Ovary (tissue), 9 donors: ENCODE results near the gene TVP23C. TPM values are rescaled to one million over a fixed set of nuclear protein-coding genes. Genes with fewer than 3 reads are reported as not detected.

ENCODE experiments used
- DNase-seq, 5 donors: peaks; one replicate each; pipeline ENCODE4 v3.0.0-alpha.2; 2019 to 2020
- H3K27ac ChIP-seq, 2 donors: fragments of 200-600 bp; one replicate each; pipeline versions ENCODE4 v1.5.1 to v1.8.0; 2019 to 2022
- H3K27me3 ChIP-seq: fragments of 200-600 bp; one replicate; pipeline ENCODE4 v1.8.0; 2022
- H3K36me3 ChIP-seq: fragments of 200-600 bp; sonication (generic); one replicate; pipeline ENCODE4 v1.5.1; 2019
- H3K4me1 ChIP-seq: one replicate; pipeline ENCODE4 v1.8.1; 2013; ENCODE audit warnings: mild to moderate bottlenecking, moderate library complexity; ENCODE audit not compliant: insufficient read depth
- H3K4me3 ChIP-seq: fragments of 200-600 bp; sonication (generic); one replicate; pipeline ENCODE4 v1.5.1; 2017
- H3K9me3 ChIP-seq, 2 donors: fragments of 200-600 bp in 1 of 2; sonication (generic) in 1 of 2; one replicate each; pipeline versions ENCODE4 v1.5.1 to v1.8.1; 2013 to 2019; ENCODE audit warnings: mild to moderate bottlenecking in 1 of 2, moderate library complexity in 1 of 2
- CTCF ChIP-seq, 3 donors: fragments of 450-650 bp in 2 of 3; fragments of 200-600 bp in 1 of 3; IDR thresholded peaks; one replicate each; pipeline versions ENCODE4 v1.5.1 to v1.8.0; 2016 to 2022; ENCODE audit warnings: antibody characterized with exemption in 3 of 3, mild to moderate bottlenecking in 1 of 3
- EP300 ChIP-seq: sonication (generic); formaldehyde crosslinking; IDR thresholded peaks from one replicate; pipeline ENCODE4 v1.6.1; 2017; ENCODE audit warnings: antibody characterized with exemption
- POLR2A ChIP-seq: fragments of 450-650 bp; IDR thresholded peaks from one replicate; pipeline ENCODE4 v1.6.1; 2017; ENCODE audit warnings: antibody characterized with exemption, mild to moderate bottlenecking, moderate library complexity
- WGBS, 3 donors: extraction: QIAGEN DNeasy Blood & Tissue Kit in 1 of 3; methylation state at CpG; one replicate each; pipeline versions ENCODE4 v1.1.5 to v1.1.7; 2013 to 2017; 5-methylcytosine and 5-hydroxymethylcytosine counted together
- intact Hi-C, 4 donors: fragments of 100-400 bp; cut with DNase I; formaldehyde crosslinking; loops; one replicate each; pipeline versions ENCODE4 v1.11.0 to v1.15.1; 2022 to 2023
- polyA plus RNA-seq, 2 donors: library from polyadenylated mRNA; stranded (reverse); fragments of 200-250 nt in 1 of 2; fragments of 350-450 nt in 1 of 2; fragmentation: Illumina TruSeq in 1 of 2; extraction: RNeasy Lipid Tissue Mini Kit (QIAGEN cat#74804) in 1 of 2; gene quantifications; one replicate each; pipeline ENCODE4 v1.2.3, GENCODE V29; 2013 to 2014
- total RNA-seq, 7 donors: library from RNA; depleted of rRNA in 2 of 7; stranded (reverse); fragments of >200 nt in 2 of 7; fragmentation: NEBNext Ultra II Directional in 3 of 7; extraction: Animal tissue kit (Norgen Biotek cat#: 25700) in 3 of 7; gene quantifications; one replicate each; pipeline versions ENCODE4 v1.1.0 to v1.2.4, GENCODE V29; 2016 to 2023
- donor health status: DM: no; HTN: no; CAD: no; lungs with moderate emphysema.
- donor health status: DM: no; HTN: no; CAD: no.
- donor health status: Bipolar disorder and iron deficiency.
- donor health status: DM: yes; HTN: yes; CAD: no.
- donor health status: DM: no; HTN: no; CAD: no.
- donor health status: DM: yes; HTN: yes; CAD: no.

Gene TVP23C
- total and polyA plus RNA-seq, 9 donors = 5.8 to 31.7 (median 23.3) TPM

GRCh38 chr17:15457723-15458094 is 105.6 kb downstream of the TVP23C start:
- H3K36me3 ChIP-seq = no peaks in the 10 kb centered on the region
- H3K9me3 ChIP-seq = no peaks in the 10 kb centered on the region
- intact Hi-C loops = loop anchor here in 2 of 4 donors (2.0 to 5.0 kb wide), 3 partner anchors 40 to 195 kb away; no protein-coding TSS in a partner anchor
- TF ChIP-seq EP300 (no peak), CTCF (IDR thresholded peaks at IDR 0.05) (no peak), POLR2A (no peak)
- WGBS, 3 donors = 18 to 28% (median 20%) methylated on average over 7 of the region's 7 CpGs
- peaks cover 13% of the 10 kb centered on the region for H3K4me1 ChIP-seq
- no peak overlapping the region for H3K4me3 ChIP-seq
- peak overlapping the region; percentile 50 to 60 for H3K27ac ChIP-seq
- DNase-seq = peak in 4 of 5 donors; percentile 32 to 65 (median 46)
- no peaks in the 10 kb centered on the region for H3K27me3 ChIP-seq

- intact Hi-C loops = loop anchor here in 2 of 4 donors (2.0 to 5.0 kb wide), 3 partner anchors 40 to 195 kb away; no protein-coding TSS in a partner anchor
- peak; percentile 70 to 85 (median 77) for DNase-seq
These were observed 106.1 kb downstream of the TVP23C start for GRCh38 chr17:15456972-15457722.

GRCh38 chr17:15456496-15456895 is 106.8 kb downstream of the TVP23C start:
- H3K36me3 ChIP-seq = no peaks in the 10 kb centered on the region
- peak overlapping the region in 1 of 2 donors; percentile 60 for H3K27ac ChIP-seq
- H3K4me1 ChIP-seq = peaks cover 13% of the 10 kb centered on the region
- no peak for TF ChIP-seq CTCF (IDR thresholded peaks at IDR 0.05)
- no peak for TF ChIP-seq EP300
- no peak for TF ChIP-seq POLR2A
- 88 to 91% (median 91%) methylated on average over 6 of the region's 6 CpGs for WGBS, 3 donors
- no peaks in the 10 kb centered on the region for H3K9me3 ChIP-seq
- no peak overlapping the region for H3K4me3 ChIP-seq
- H3K27me3 ChIP-seq = no peaks in the 10 kb centered on the region
- no peak for DNase-seq
- intact Hi-C loops = loop anchor here in 2 of 4 donors (2.0 to 5.0 kb wide), 3 partner anchors 41 to 194 kb away; no protein-coding TSS in a partner anchor

More at GRCh38 chr17:15456972-15457722, 106.1 kb downstream of the TVP23C start:
- Histone ChIP-seq H3K4me3 (peak overlapping the region; percentile 7), H3K27me3 (no peaks in the 10 kb centered on the region), H3K4me1 (peaks cover 13% of the 10 kb centered on the region), H3K9me3 (no peaks in the 10 kb centered on the region), H3K36me3 (no peaks in the 10 kb centered on the region), H3K27ac (peak overlapping the region; percentile 50 to 60)
- TF ChIP-seq POLR2A (no peak), CTCF (IDR thresholded peaks at IDR 0.05) (peak in 2 of 3 donors; percentile 46 to 52)
- 28 to 32% (median 29%) methylated on average over 16 of the region's 16 CpGs for WGBS, 3 donors

GRCh38 chr17:15454346-15454745 is 108.9 kb downstream of the TVP23C start:
- Histone ChIP-seq H3K4me1 (peaks cover 13% of the 10 kb centered on the region), H3K9me3 (no peaks in the 10 kb centered on the region), H3K4me3 (no peak overlapping the region), H3K27ac (no peak overlapping the region), H3K27me3 (no peaks in the 10 kb centered on the region), H3K36me3 (no peaks in the 10 kb centered on the region)
- 92 to 96% (median 96%) methylated on average over 5 of the region's 5 CpGs for WGBS, 3 donors
- TF ChIP-seq POLR2A (no peak), EP300 (no peak), CTCF (IDR thresholded peaks at IDR 0.05) (no peak)
- no peak for DNase-seq
- intact Hi-C loops = loop anchor here in 1 of 4 donors (5.0 kb wide), 1 partner anchor 147 kb away; no protein-coding TSS in a partner anchor
